H9 (cell line): ENCODE results near the gene ASCC1. TPM values are rescaled to one million over a fixed set of nuclear protein-coding genes. Genes with fewer than 3 reads are reported as not detected.

ENCODE experiments used
- DNase-seq: peaks from one replicate; pipeline ENCODE4 v3.0.0-alpha.2; 2017
- H2AFZ ChIP-seq: one replicate; pipeline ENCODE4 v1.6.1; 2013; ENCODE audit warnings: mild to moderate bottlenecking, low read length, control low read depth, moderate library complexity
- H2AK5ac ChIP-seq: 2 replicates; pipeline ENCODE4 v1.6.1; 2013; ENCODE audit warnings: low read length, control low read depth, mixed read lengths; ENCODE audit not compliant: insufficient read length
- H2BK120ac ChIP-seq: one replicate; pipeline ENCODE4 v1.6.1; 2013; ENCODE audit warnings: low read depth, mild to moderate bottlenecking, low read length, control low read depth, inconsistent platforms; ENCODE audit not compliant: poor library complexity, severe bottlenecking
- H2BK12ac ChIP-seq: 2 replicates; pipeline ENCODE4 v1.6.1; 2013; ENCODE audit warnings: low read length, control low read depth, mixed read lengths, low read depth; ENCODE audit not compliant: insufficient read length
- H2BK15ac ChIP-seq: 2 replicates; pipeline ENCODE4 v1.6.1; 2013; ENCODE audit warnings: low read depth, low read length, control low read depth
- H2BK20ac ChIP-seq: one replicate; pipeline ENCODE4 v1.6.1; 2013; ENCODE audit warnings: low read depth, mild to moderate bottlenecking, low read length, control low read depth, inconsistent platforms; ENCODE audit not compliant: poor library complexity, severe bottlenecking
- H2BK5ac ChIP-seq: 2 replicates; pipeline ENCODE4 v1.6.1; 2013; ENCODE audit warnings: low read length, control low read depth, mixed read lengths; ENCODE audit not compliant: insufficient read length
- H3K14ac ChIP-seq: 2 replicates; pipeline ENCODE4 v1.6.1; 2013; ENCODE audit warnings: low read length, control low read depth; ENCODE audit not compliant: insufficient read depth
- H3K18ac ChIP-seq: 2 replicates; pipeline ENCODE4 v1.6.1; 2013; ENCODE audit warnings: low read depth, mild to moderate bottlenecking, mixed read lengths, low read length, control low read depth; ENCODE audit not compliant: insufficient read length
- H3K23ac ChIP-seq: 2 replicates; pipeline ENCODE4 v1.6.1; 2013; ENCODE audit warnings: low read length, control low read depth, mixed read lengths, low read depth; ENCODE audit not compliant: insufficient read length
- H3K23me2 ChIP-seq: 2 replicates; pipeline ENCODE4 v1.6.1; 2013; ENCODE audit warnings: low read depth, mild to moderate bottlenecking, mixed read lengths, low read length, control low read depth; ENCODE audit not compliant: insufficient read length, poor library complexity, severe bottlenecking
- H3K27ac ChIP-seq: 2 replicates; pipeline ENCODE4 v1.5.1; 2013; ENCODE audit warnings: low read length, control low read depth, mixed read lengths, low read depth; ENCODE audit not compliant: insufficient read length
- H3K27me3 ChIP-seq: 2 replicates; pipeline ENCODE4 v1.6.1; 2013; ENCODE audit warnings: low read length, control low read depth, inconsistent platforms; ENCODE audit not compliant: insufficient read depth
- H3K4ac ChIP-seq: 2 replicates; pipeline ENCODE4 v1.6.1; 2013; ENCODE audit warnings: low read depth, mild to moderate bottlenecking, control low read depth, inconsistent platforms, low read length, moderate library complexity
- H3K4me1 ChIP-seq: 2 replicates; pipeline ENCODE4 v1.6.1; 2013; ENCODE audit warnings: low read length, control low read depth, inconsistent platforms; ENCODE audit not compliant: insufficient read depth
- H3K4me2 ChIP-seq: 2 replicates; pipeline ENCODE4 v1.6.1; 2013; ENCODE audit warnings: low read length, control low read depth, mixed read lengths; ENCODE audit not compliant: insufficient read length, insufficient read depth
- H3K56ac ChIP-seq: 2 replicates; pipeline ENCODE4 v1.6.1; 2013; ENCODE audit warnings: low read depth, mild to moderate bottlenecking, mixed read lengths, low read length, control low read depth; ENCODE audit not compliant: insufficient read length
- H3K79me1 ChIP-seq: 2 replicates; pipeline ENCODE4 v1.6.1; 2013; ENCODE audit warnings: low read depth, mild to moderate bottlenecking, moderate library complexity, low read length, control low read depth, inconsistent platforms; ENCODE audit not compliant: insufficient read depth, poor library complexity, severe bottlenecking
- H3K79me2 ChIP-seq: 2 replicates; pipeline ENCODE4 v1.6.1; 2013; ENCODE audit warnings: low read length, control low read depth, inconsistent platforms; ENCODE audit not compliant: insufficient read depth
- H3K9ac ChIP-seq: 2 replicates; pipeline ENCODE4 v1.6.1; 2013; ENCODE audit warnings: low read length, control low read depth, mixed read lengths; ENCODE audit not compliant: insufficient read length; ENCODE audit errors: extremely low read depth
- H3K9me3 ChIP-seq: one replicate; pipeline ENCODE4 v1.6.1; 2013; ENCODE audit warnings: low read depth, low read length, inconsistent platforms; ENCODE audit not compliant: control insufficient read depth
- H3T11ph ChIP-seq: one replicate; pipeline ENCODE4 v1.6.1; 2013; ENCODE audit warnings: mild to moderate bottlenecking, low read length, control low read depth, inconsistent platforms
- H4K20me1 ChIP-seq: one replicate; pipeline ENCODE4 v1.6.1; 2013; ENCODE audit not compliant: control insufficient read depth, insufficient read length, insufficient read depth
- H4K5ac ChIP-seq: 2 replicates; pipeline ENCODE4 v1.6.1; 2013; ENCODE audit warnings: low read depth, mild to moderate bottlenecking, mixed read lengths, low read length, control low read depth; ENCODE audit not compliant: insufficient read length
- H4K8ac ChIP-seq: replicated peaks from 2 replicates; pipeline ENCODE4 v1.6.1; 2013; ENCODE audit warnings: low read length, control low read depth, mixed read lengths, low read depth; ENCODE audit not compliant: insufficient read length
- H4K91ac ChIP-seq: 2 replicates; pipeline ENCODE4 v1.6.1; 2013; ENCODE audit warnings: low read depth, mild to moderate bottlenecking, moderate library complexity, mixed read lengths, low read length, control low read depth; ENCODE audit not compliant: insufficient read length
- H3K27ac Mint-ChIP-seq, 3 experiments: 2 replicates in 2 of 3; 3 replicates in 1 of 3; pipeline ENCODE4 v1.8.0; 2020 to 2021; ENCODE audit warnings: mixed read lengths in 3 of 3, mild to moderate bottlenecking in 1 of 3, moderate library complexity in 1 of 3
- H3K27me3 Mint-ChIP-seq: 2 replicates; pipeline ENCODE4 v1.8.0; 2021; ENCODE audit warnings: low read depth, mild to moderate bottlenecking, moderate library complexity, mixed read lengths
- H3K36me3 Mint-ChIP-seq, 3 experiments: 2 replicates in 2 of 3; 3 replicates in 1 of 3; pipeline ENCODE4 v1.8.0; 2020 to 2021; ENCODE audit warnings: low read depth in 3 of 3, mixed read lengths in 3 of 3; ENCODE audit not compliant: insufficient read depth in 1 of 3
- H3K4me1 Mint-ChIP-seq, 2 experiments: 2 replicates each; pipeline ENCODE4 v1.8.0; 2020; ENCODE audit warnings: mixed read lengths in 2 of 2
- H3K4me3 Mint-ChIP-seq, 2 experiments: 2 replicates in 1 of 2; 3 replicates in 1 of 2; pipeline ENCODE4 v1.8.0; 2020 to 2021; ENCODE audit warnings: mild to moderate bottlenecking in 2 of 2, mixed read lengths in 2 of 2, moderate library complexity in 1 of 2
- H3K9me3 Mint-ChIP-seq, 2 experiments: 2 replicates in 1 of 2; 3 replicates in 1 of 2; pipeline ENCODE4 v1.8.0; 2020; ENCODE audit warnings: mild to moderate bottlenecking in 2 of 2, mixed read lengths in 2 of 2, moderate library complexity in 1 of 2
- CTCF ChIP-seq: fragments of 200-600 bp; sonication (generic); conservative IDR thresholded peaks from 3 replicates; pipeline ENCODE4 v1.8.0; 2021; ENCODE audit warnings: antibody characterized with exemption, mild to moderate bottlenecking
- WGBS: extraction: QIAGEN DNeasy Blood & Tissue Kit; methylation state at CpG from one replicate; pipeline ENCODE4 v1.1.7; 2013; ENCODE audit warnings: missing lambda C conversion rate, low lambda C conversion rate, mixed read lengths; ENCODE audit not compliant: insufficient read length; ENCODE audit errors: extremely low coverage; 5-methylcytosine and 5-hydroxymethylcytosine counted together
- total RNA-seq: library from RNA; stranded (reverse); gene quantifications from 2 replicates; pipeline ENCODE4 v1.2.1, GENCODE V29; 2021

ASCC1 gene
- total RNA-seq, 1 experiment from 2014 or later: 41.2 TPM

- H2BK20ac ChIP-seq: no peak overlapping the region
- H3K14ac ChIP-seq: no peak overlapping the region
- no peak for TF ChIP-seq CTCF
- WGBS: no CpG with 5 or more reads among the region's 6 CpGs
- no peak overlapping the region for H3K9ac ChIP-seq
- H2AK5ac ChIP-seq: no peak overlapping the region
- H3K9me3 ChIP-seq: no peaks in the 10 kb centered on the region
- no peaks in the 10 kb centered on the region for H3K4me1 ChIP-seq
- Mint-ChIP-seq H3K27ac (no peak overlapping the region), H3K9me3 (no peaks in the 10 kb centered on the region; a peak in 1 of 5 replicates), H3K36me3 (peaks cover 19 to 44% (median 41%) of the 10 kb centered on the region in 3 experiments), H3K4me1 (peaks cover 2% of the 10 kb centered on the region in 2 experiments; a peak in 3 of 4 replicates), H3K27me3 (no peaks in the 10 kb centered on the region), H3K4me3 (no peak overlapping the region)
- no peaks in the 10 kb centered on the region for H3K27me3 ChIP-seq
- H2BK5ac ChIP-seq: no peak overlapping the region
- H3K18ac ChIP-seq: no peak overlapping the region
- H4K20me1 ChIP-seq: no peaks in the 10 kb centered on the region
- H4K8ac ChIP-seq: no peak overlapping the region
- no peak overlapping the region for H3K23ac ChIP-seq
- no peak overlapping the region for H4K5ac ChIP-seq
- H3K23me2 ChIP-seq: no peaks in the 10 kb centered on the region
- H2BK15ac ChIP-seq: no peak overlapping the region
- no peaks in the 10 kb centered on the region for H3K79me2 ChIP-seq
- no peaks in the 10 kb centered on the region for H3K79me1 ChIP-seq
- no peak overlapping the region for H3K56ac ChIP-seq
- H2BK12ac ChIP-seq: no peak overlapping the region
- no peak for DNase-seq
- no peak overlapping the region for H4K91ac ChIP-seq
- no peak overlapping the region for H3K27ac ChIP-seq
- H2BK120ac ChIP-seq: no peak overlapping the region
- no peak overlapping the region for H3K4ac ChIP-seq
- no peak overlapping the region for H3T11ph ChIP-seq
- H2AFZ ChIP-seq: no peak overlapping the region
- no peak overlapping the region for H3K4me2 ChIP-seq
Observed at GRCh38 chr10:72234560-72235095, 18.6 kb upstream of the ASCC1 start.
